ENCODE data around the gene SH2D1B.

The SH2D1B gene

GRCh38 chr1:162381383-162381782 is 30.6 kb downstream of the SH2D1B start, which contains the start of gene C1orf226:
TSS of gene C1orf226 (plus strand) at chr1:162381728. CDS start at chr1:162381902, 174 bp downstream.
- no peak for FAIRE-seq

GRCh38 chr1:162380061-162380846 is 31.7 kb downstream of the SH2D1B start:
- FAIRE-seq = no peak

- no peak for FAIRE-seq
Observed at GRCh38 chr1:162376691-162377090, 35.2 kb downstream of the SH2D1B start, which contains the start of gene SPATA46. TSS of gene SPATA46 (minus strand) at chr1:162376854. CDS start at chr1:162376790, 64 bp downstream.

GRCh38 chr1:162375463-162375862 is 36.5 kb downstream of the SH2D1B start:
- no peak for FAIRE-seq

- no peak for FAIRE-seq
Observed at GRCh38 chr1:162374406-162374805, 37.5 kb downstream of the SH2D1B start.

- FAIRE-seq = no peak
Observed at GRCh38 chr1:162373541-162374260, 38.2 kb downstream of the SH2D1B start.

GRCh38 chr1:162373072-162373427 is 38.9 kb downstream of the SH2D1B start:
- no peak for FAIRE-seq

GRCh38 chr1:162372159-162373071 is 39.5 kb downstream of the SH2D1B start:
- no peak for FAIRE-seq

GRCh38 chr1:162371611-162372010 is 40.3 kb downstream of the SH2D1B start:
- FAIRE-seq = no peak

GRCh38 chr1:162370721-162371120 is 41.2 kb downstream of the SH2D1B start:
- no peak for FAIRE-seq

GRCh38 chr1:162370161-162370560 is 41.8 kb downstream of the SH2D1B start:
- FAIRE-seq = no peak

GRCh38 chr1:162369571-162369970 is 42.4 kb downstream of the SH2D1B start:
- no peak for FAIRE-seq

GRCh38 chr1:162368451-162368850 is 43.5 kb downstream of the SH2D1B start:
- no peak for FAIRE-seq

GRCh38 chr1:162367772-162368171 is 44.2 kb downstream of the SH2D1B start:
- no peak for FAIRE-seq

GRCh38 chr1:162367073-162367472 is 44.9 kb downstream of the SH2D1B start:
- no peak for FAIRE-seq

GRCh38 chr1:162366671-162367070 is 45.3 kb downstream of the SH2D1B start:
- no peak for FAIRE-seq

GRCh38 chr1:162366149-162366548 is 45.8 kb downstream of the SH2D1B start:
- no peak for FAIRE-seq

GRCh38 chr1:162365284-162366020 is 46.5 kb downstream of the SH2D1B start:
- FAIRE-seq = no peak

GRCh38 chr1:162364498-162364897 is 47.4 kb downstream of the SH2D1B start:
- FAIRE-seq = no peak

GRCh38 chr1:162363823-162364222 is 48.1 kb downstream of the SH2D1B start:
- no peak for FAIRE-seq

GRCh38 chr1:162361349-162361748 is 50.6 kb downstream of the SH2D1B start:
- FAIRE-seq = no peak

GRCh38 chr1:162360874-162361260 is 51.1 kb downstream of the SH2D1B start:
- FAIRE-seq = no peak

Measured in A204.1 (cell line).